D721Med (cell line): Measurements from ENCODE around the gene SCD5.

ENCODE experiments used
- DNase-seq: peaks from one replicate; pipeline ENCODE4 v3.0.0; 2011; ENCODE audit warnings: low spot score; ENCODE audit not compliant: insufficient read length
- FAIRE-seq: peaks from 2 replicates; lab custom pipeline; 2011; peaks lifted over from hg19 to GRCh38; lab: Jason Lieb, UNC
- TF ChIP-seq, protein P1 (sequence below): IDR thresholded peaks from 2 replicates; pipeline ENCODE4 v1.5.1; 2012; ENCODE audit warnings: mild to moderate bottlenecking, control low read depth; ENCODE audit not compliant: insufficient read depth; ENCODE audit errors: missing control alignments

Gene SCD5

DNA sequence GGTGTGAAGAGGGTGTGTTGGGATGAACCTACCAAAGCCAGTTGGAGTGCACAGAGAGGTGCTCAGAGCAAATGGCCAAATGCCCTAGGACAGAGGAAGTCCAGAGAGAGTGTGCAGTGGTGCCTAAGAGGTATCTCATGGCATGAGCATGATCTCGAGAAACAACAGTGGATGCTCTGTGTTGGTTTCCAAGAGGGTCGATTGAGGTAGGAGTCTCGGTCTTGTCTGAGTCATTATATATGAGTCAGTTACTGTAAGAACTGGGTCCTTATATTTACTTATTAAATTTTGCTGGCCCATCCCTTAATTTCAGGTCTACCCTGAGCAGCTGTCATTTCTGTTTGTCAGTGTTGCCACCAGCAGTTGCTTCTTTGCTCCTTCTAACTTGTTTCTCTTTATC, 150.2 kb downstream of the SCD5 start:
- FAIRE-seq (no peak), DNase-seq (no peak)
- TF ChIP-seq, protein P1, sequence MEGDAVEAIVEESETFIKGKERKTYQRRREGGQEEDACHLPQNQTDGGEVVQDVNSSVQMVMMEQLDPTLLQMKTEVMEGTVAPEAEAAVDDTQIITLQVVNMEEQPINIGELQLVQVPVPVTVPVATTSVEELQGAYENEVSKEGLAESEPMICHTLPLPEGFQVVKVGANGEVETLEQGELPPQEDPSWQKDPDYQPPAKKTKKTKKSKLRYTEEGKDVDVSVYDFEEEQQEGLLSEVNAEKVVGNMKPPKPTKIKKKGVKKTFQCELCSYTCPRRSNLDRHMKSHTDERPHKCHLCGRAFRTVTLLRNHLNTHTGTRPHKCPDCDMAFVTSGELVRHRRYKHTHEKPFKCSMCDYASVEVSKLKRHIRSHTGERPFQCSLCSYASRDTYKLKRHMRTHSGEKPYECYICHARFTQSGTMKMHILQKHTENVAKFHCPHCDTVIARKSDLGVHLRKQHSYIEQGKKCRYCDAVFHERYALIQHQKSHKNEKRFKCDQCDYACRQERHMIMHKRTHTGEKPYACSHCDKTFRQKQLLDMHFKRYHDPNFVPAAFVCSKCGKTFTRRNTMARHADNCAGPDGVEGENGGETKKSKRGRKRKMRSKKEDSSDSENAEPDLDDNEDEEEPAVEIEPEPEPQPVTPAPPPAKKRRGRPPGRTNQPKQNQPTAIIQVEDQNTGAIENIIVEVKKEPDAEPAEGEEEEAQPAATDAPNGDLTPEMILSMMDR, result no peak

DNA sequence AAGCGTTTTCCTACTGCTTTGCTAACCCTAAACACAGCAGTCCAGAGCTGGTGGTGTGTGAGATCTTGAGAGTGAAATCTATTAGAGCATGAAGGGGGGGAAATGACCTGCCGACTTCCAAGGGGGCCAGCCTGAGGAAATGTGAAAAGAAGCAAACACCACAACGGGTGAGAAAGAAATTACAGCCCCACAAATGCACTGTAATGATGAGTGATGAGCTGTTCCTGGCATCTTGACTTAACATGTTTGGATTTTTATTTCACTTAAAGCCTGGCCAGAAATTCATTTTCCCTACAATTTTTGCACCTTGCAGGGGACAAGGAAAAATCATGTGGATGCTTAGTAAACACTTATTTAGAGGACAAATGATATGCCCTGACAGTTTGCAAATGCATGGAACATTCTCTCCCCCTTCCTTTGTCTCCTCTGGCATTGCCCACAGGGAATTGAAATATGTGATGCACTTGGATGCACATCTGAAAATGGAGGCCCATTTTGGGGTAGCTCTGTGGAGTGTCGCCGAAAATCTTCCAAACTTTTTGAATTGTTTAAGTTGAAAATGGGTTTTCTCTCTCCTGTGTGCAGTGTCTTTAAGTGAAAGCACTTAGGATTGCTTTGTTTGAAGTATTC, 152.5 kb downstream of the SCD5 start:
- TF ChIP-seq, protein P1, result no peak
- FAIRE-seq (no peak), DNase-seq (no peak)

DNA sequence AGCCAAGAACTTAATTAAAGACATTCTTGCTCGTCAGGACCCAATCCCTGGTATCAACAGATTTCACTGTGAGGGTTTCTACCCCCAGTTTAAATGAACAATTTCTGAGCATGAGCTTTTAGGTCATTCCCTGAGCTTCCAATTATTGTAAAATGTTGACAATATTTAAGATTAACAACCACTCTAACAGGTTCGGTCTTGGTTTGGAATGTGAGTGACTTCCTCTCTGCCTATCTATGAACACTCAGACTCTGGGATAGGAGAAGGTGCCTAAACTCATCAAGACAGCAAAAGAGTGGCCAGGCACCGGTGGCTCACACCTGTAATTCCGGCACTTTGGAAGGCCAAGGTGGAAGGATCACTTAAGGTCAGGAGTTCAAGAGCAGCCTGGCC, 153.9 kb downstream of the SCD5 start:
- DNase-seq, result no peak
- TF ChIP-seq, protein P1, result no peak
- no peak for FAIRE-seq

DNA sequence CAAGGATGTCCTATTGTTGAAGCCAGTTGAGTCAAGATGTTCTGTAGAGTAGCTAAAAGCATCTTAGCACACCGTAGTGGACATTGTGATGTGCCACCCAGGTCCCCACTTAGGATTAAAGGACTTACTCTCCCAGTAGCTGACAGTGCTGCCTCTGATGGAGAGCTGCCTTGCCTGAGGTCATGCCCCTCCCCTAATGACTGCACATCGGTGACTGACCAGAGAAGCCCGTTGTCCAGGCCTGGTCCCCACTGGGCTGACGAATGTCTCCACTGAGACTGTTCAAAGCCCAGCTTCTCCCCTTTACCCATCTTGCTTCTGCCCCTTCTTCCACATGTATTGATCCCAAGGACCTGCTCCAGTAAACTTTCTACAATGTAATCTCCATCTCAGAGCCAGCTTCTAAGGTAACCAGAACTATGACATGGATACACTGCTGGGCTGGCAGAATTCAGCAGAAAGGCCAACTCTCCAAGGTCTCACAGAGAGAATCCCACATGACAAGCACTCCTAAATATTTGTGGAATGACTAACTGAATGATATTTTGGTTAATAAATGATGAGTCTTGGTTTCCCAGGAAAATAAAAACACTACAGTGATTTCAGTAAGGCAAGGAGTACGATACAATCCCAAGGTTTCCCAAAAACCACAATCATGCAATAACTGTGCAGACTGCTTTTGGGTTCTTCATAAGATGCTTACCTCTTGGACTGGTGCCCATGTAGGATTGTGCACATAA, 154.4 kb downstream of the SCD5 start:
- DNase-seq (no peak), FAIRE-seq (no peak)
- TF ChIP-seq, protein P1, result no peak

DNA sequence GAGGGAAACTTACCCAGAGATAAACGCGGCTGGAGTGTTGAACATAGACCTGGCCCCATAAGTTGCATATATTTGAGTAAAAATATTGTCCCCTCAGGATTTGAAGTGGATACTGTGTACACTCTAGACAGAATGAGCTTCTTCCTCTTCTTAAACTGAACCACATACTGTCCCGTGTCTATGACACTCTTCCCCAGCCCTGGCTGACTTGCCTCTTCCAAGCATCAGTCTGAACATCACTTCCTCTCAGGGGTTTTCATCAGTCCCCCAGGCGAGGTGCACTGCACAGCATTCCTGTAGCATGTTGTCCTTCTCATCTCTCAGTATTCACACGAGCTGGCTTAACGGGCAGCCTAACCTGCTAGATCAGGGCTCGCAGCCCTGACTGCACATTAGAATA, 156.3 kb downstream of the SCD5 start:
- DNase-seq, result no peak
- TF ChIP-seq, protein P1, result no peak
- FAIRE-seq, result no peak

DNA sequence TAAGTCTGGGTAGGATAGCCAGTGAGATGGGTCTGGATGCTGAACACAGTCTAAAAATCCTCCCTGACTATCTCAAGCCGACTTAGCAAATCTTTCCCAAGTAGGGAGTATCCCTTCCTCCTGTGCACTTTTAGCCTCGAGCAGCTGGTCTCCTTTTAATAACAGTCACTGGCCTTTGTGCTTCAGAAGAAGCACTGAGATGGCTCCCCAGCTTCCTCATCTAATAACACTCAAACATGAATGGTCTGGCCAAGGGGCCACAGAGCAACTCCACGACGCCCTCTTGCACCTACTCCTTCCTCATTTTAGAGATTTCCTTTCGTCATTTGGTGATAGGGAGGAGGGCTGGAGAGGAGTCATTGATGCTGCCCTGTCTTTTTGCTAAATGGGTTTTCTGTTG, 158.1 kb downstream of the SCD5 start:
- TF ChIP-seq, protein P1, result no peak
- FAIRE-seq (no peak), DNase-seq (no peak)

DNA sequence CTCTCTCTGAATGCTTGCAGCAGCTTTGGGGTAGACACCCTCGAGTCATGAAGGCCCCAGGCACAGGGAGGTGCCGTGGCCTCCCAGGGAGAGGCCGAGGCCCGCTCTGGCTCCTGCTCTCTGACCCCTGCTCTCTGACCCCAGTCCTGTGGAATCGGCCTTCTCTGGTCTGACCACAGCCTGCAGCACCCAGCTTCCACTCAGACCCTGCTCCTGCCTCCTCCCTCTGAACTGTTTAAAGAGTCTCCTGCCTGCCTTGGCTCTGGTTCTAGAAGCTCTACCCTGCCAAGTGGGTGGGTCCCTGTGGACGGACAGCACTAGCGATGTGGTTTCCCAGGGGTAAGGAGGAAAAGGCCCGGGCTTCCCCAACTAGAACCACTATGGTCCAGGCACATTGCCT, 158.6 kb downstream of the SCD5 start:
- FAIRE-seq (no peak), DNase-seq (no peak)
- TF ChIP-seq, protein P1, result no peak
